Panc1 (cell line): ENCODE results near the gene LZTS2.
A peak's percentile ranks its signal among the peaks of the same experiment; 100 is the strongest.

ENCODE experiments used
- CTCF ChIP-seq: fragments of 450-650 bp; IDR thresholded peaks from 2 replicates; pipeline ENCODE4 v1.5.1; 2017; ENCODE audit warnings: mild to moderate bottlenecking
- POLR2AphosphoS5 ChIP-seq: IDR thresholded peaks from 2 replicates; pipeline ENCODE4 v1.6.1; 2012; ENCODE audit warnings: mild to moderate bottlenecking, low read depth, low read length, moderate library complexity
- REST ChIP-seq, 2 experiments: IDR thresholded peaks; 2 replicates each; pipeline ENCODE4 v1.6.1; 2011 to 2012; ENCODE audit warnings: low read depth in 2 of 2, control low read depth in 1 of 2, low read length in 1 of 2, mild to moderate bottlenecking in 1 of 2, moderate library complexity in 1 of 2; ENCODE audit not compliant: insufficient read depth in 1 of 2

DNA sequence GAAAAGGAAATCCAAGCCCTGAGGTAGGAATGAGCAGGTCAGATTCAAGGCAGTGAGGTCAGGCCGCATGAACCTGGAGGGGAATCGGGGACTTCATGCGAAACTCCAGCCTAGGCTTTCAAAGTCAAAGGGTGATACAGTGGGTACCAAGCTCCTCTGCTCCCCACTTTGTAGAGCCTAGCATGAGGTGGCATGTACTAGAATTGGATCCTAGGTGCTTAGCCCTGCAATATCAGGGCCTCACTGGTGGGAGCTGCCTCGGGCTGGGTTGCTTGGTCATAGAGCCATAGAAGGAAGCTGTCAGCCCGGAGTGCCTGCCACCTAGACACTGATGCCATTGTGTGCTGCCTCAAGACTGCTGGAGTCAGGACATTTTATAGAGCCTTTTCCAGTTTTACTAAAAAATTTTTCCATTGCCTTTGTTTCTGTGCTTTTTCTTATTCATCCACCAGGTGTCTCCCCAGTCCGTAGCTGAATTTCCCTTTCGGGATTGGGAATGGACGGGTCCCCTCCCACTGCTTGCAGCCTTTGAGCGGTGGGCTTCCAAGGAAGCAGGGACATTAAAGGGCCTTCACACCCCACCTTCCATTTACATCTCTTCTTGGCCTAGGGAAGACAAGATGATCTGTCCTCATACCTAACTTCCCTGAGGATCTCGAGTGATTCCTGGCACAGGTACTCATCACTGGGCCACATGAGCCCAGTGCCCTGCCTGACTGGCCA lies 5.5 kb upstream of the LZTS2 start:
- TF ChIP-seq CTCF (peak; percentile 92), REST (IDR thresholded peaks at IDR 0.05; ENCODE audit: insufficient read depth in 1 of 2, low read depth in 2 of 2, low read length in 1 of 2) (no peak), POLR2AphosphoS5 (0 out of 2 replicates have a peak, but pooled peaks have one; percentile 14)
